Stimulated activated CD8-positive, alpha-beta memory T cell treated with anti-CD3 and anti-CD28 coated beads, Interleukin-4, amount 100 ng/mL, for 1 hour (primary cell): ENCODE results near the gene PTGES.
"Not testable (repeated sequence)": the region's sequence is repeated elsewhere in the genome, so short reads cannot be mapped to it uniquely, and the experiment has no call there.

Experiments used
- DNase-seq, 2 donors: peaks; one replicate each; pipeline ENCODE4 v3.0.0-alpha.2; 2020; ENCODE audit warnings: low read depth in 2 of 2, low spot score in 1 of 2

PTGES gene

DNA sequence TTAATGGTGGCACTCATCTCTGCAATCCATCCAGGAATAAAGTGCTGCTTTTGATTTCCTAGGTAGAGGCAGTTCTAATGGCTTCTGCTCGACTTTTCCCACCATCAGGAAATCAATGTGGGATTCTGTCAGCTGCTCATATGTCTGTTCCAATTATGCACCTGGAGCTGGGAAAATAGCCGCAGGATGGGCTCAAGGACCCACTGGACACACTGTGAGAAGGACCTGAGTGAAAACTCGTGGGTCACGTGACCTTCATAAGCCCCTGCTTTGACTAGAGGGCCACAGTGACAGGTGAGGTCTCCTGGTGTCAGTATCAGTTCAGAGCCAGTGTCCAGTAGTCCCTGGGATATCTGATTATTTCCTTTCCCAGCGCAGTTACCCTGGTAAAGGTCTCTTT lies 17.9 kb upstream of the PTGES start:
- DNase-seq: no peak

DNA sequence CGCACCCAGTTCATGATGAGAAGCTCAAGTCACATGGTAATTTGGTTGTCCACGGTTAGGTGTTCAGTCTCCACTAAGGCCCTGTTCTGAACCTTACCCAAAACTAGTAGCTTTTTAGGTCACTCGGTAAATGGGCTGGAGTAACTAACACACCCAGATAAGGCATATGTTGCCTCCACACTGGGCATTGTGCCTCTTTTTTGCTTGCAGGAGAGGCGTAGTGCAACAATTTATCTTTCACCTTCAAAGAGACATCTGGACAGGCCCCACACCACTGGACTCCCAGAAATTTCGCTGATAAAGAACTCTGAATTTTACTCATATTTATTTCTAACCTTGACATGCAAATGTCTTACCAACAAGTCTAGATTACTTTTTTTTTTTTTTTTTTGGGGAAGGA lies 16.8 kb upstream of the PTGES start:
- DNase-seq: no peak

- no peak for DNase-seq
These were observed 15.6 kb upstream of the PTGES start for GRCh38 chr9:129768486-129768885.

DNA sequence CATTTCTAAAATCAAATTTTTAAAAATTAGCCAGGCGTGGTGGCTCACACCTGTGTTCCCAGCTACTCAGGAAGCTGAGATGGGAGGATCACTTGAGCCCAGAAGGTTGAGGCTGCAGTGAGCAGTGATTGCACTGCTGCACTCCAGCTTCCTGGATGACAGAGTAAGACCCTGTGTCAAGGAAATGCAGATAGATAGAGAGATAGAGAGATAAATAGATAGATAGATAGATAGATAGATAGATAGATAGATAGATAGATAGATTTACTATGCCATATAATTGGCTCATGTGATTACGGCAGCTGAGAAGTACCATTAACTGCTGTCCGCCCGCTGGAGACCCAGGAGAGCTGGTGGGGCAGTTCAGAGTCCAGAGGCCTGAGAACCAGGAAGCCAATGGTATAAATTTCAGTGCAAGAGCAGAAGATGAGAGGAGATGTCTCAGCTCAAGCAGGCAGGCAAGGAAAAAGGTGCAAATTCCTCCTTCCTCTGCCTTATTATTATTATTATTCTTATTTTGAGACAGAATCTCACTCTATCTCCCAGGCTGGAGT lies 13.0 kb upstream of the PTGES start:
- no peak for DNase-seq

DNA sequence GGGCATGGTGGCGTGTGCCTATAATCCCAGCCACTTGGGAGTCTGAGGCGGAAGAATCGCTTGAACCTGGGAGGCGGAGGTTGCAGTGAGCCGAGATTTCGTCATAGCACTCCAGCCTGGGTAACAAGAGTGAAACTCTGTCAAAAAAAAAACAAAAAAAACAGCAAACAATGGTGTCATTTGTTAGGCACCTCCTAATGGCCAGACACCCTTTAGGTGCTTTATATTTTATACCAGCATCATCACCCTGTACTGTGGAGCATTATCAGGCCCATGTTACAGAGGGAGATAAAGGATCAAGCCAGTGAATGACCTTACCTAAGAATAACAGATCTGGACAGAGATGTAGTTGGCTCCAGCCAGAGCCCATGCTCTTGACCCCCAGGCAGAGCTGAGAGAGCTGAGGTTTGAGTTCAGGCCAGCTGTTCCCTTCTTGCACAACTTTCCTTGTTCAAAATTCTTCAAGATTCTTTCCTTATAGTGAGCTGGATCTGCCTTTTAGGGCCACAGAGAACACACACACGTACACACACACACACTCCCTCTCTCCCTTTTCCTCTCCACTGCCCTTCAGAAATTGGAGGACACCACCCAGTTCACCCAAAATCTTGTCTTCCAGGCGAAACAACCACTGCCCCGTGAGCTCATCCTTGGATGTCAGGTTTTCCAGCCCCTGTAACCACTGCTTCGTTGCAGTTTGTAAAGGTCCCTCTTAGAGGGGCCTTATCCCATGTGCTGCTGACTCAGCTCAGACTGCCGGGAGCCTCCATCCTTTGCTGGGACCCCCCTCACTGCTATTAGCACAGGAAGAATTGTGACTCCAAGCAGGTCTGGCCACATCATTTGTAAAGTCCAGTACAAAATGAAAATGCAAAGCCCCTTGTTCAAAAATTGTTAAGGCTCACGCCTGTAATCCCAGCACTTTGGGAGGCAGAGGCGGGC lies 10.4 kb upstream of the PTGES start:
- DNase-seq: no peak

DNA sequence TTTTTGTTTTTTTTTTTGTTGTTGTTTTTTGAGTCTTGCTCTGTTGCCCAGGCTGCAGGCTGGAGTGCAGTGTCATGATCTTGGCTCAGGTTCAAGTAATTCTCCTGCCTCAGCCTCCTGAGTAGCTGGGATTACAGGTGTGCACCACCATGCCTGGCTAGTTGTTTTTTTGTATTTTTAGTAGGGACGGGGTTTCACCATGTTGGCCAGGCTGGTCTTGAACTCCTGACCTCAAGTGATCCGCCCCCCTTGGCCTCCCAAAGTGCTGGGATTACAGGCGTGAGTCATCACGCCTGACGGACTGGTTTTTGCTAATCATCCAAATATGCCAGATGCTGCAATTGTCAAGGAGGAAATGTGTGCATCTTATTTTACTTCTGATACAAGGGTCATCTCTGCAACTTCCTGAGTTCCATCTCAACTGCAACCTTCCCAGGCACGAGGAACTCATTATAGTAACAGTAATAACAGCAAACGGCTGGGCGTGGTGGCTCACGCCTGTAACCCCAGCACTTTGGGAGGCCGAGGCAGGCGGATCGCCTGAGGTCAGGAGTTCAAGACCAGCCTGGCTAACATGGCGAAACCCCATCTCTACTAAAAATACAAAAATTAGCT lies 9.6 kb upstream of the PTGES start:
- not testable (repeated sequence) for DNase-seq

- no peak for DNase-seq
These were observed 9.1 kb upstream of the PTGES start for GRCh38 chr9:129761901-129762369.

- DNase-seq: no peak
These were observed 8.6 kb upstream of the PTGES start for GRCh38 chr9:129761293-129761900.

DNA sequence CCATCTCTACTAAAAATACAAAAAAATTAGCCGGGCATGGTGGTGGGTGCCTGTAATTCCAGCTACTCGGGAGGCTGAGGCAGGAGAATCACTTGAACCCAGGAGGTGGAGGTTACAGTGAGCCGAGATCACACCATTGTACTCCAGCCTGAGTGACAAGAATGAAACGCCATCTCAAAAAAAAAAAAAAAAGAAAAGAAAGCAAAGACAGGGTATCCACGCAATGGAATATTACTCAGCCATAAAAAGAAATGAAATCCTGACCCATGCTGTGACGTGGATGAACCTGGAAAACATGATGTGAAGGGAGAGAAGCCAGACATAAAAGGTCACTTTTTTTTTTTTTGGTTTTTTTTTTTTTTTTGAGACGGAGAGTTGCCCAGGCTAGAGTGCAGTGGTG lies 7.9 kb upstream of the PTGES start:
- not testable (repeated sequence) for DNase-seq

DNA sequence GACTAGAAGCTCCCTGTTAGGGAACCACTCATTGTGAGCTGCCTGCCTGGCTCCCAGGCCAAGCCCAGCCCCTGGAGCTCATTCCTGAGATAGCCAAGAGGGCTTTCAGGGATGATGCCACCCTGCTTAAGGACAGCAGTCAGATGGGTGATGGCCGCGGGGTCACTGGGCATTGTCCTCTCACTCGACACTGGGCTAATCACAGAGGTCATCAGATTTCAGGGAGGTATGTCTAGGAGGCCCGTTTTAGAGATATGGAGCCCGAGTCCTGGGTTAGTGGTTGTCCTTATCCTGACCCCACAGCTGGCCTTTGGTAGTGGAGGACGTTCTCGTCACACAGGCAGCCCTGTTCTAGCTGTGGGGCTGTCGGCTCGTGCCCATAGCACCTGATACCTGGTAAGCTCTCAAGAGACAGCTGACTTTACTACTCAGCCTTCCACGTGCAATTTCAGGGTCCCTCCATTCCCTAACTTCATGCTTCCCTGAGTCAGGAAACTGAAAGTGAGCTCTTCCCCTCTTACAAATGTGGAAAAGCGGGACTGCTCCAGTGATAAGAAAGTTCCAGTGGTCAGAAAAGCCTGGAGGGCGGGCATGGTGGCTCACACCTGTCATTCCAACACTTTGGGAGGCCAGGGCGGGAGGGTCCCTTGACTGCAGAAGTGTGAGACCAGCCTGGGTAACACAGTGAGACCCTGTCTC lies 7.1 kb upstream of the PTGES start:
- no peak for DNase-seq

- DNase-seq: no peak
These were observed 6.5 kb upstream of the PTGES start for GRCh38 chr9:129759319-129759718.

DNA sequence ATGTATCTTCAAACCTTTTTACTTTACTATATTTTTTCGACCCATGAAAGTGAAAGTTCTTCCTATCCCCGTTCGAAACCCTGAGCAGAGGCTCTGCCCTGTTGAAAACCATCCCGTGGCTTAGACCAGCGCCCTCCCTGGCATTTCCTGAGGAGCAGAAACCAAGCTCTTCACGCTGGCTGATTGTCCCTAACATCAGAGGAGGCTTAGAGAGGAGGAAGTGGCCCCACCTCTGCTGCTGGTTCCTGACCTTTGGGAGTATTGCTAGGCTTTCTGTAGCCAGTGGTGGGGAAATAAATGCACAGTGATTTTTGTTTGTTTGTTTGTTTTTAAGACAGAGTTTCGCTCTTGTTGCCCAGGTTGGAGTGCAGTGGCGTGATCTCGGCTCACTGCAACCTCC lies 4.2 kb upstream of the PTGES start:
- DNase-seq: no peak

GRCh38 chr9:129756191-129756590 lies 3.3 kb upstream of the PTGES start:
- no peak for DNase-seq

DNA sequence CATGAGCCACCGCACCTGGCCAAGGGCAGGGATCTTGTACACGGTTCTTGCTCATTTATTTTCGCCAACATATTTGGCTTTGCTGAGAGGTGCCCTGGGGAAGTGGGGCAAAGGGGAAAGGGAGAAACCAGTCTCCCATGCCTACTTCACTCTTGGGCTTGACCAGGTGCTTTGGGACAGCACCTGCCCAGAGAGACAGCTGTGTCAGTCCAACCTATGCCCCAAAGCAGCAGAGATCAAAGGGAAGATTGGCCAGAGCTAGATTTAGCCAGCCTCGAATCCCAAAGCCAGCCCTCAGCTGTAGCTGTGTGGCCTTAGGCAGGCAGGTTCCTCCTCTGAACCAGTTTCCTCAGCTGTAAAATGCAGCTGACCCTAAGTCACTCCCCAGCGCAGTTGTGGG lies 2.3 kb upstream of the PTGES start:
- no peak for DNase-seq

GRCh38 chr9:129751841-129752801 lies 721 bp downstream of the PTGES start:
- no peak for DNase-seq

GRCh38 chr9:129750013-129750638 lies 2.7 kb downstream of the PTGES start:
- DNase-seq: no peak

GRCh38 chr9:129749575-129749974 lies 3.3 kb downstream of the PTGES start:
- DNase-seq: no peak

- DNase-seq: not testable (repeated sequence)
These were observed 3.8 kb downstream of the PTGES start for GRCh38 chr9:129749052-129749451.

GRCh38 chr9:129748249-129748648 lies 4.6 kb downstream of the PTGES start:
- DNase-seq: no peak
